Motor neuron (in vitro differentiated cells): ENCODE measurements around the gene ABCB6. TPM values are rescaled to one million over a fixed set of nuclear protein-coding genes. Genes with fewer than 3 reads are reported as not detected.

ENCODE experiments used
- ATAC-seq, 8 experiments: fragments of 200-7000 bp; cut with Tn5 transposase; replicated peaks in 6 of 8; 2 replicates each; pipeline ENCODE4 v1.8.0; 2021; ENCODE audit warnings: mild to moderate bottlenecking in 8 of 8, moderate library complexity in 8 of 8
- H3K27ac ChIP-seq, 2 donors: fragments of 250-450 bp; sonication (Bioruptor Pico); 2 replicates each; pipeline ENCODE4 v1.9.0; 2021; ENCODE audit warnings: antibody characterized with exemption in 2 of 2, mild to moderate bottlenecking in 2 of 2, moderate library complexity in 1 of 2
- H3K4me1 ChIP-seq, 2 donors: fragments of 250-450 bp; sonication (Bioruptor Pico); replicated peaks in 1 of 2; 2 replicates each; pipeline ENCODE4 v1.6.1; 2021; ENCODE audit warnings: antibody characterized with exemption in 2 of 2, mild to moderate bottlenecking in 2 of 2, moderate library complexity in 1 of 2
- H3K4me3 ChIP-seq, 5 donors: fragments of 250-450 bp; sonication (Bioruptor Pico); 2 replicates each; pipeline ENCODE4 v1.9.0; 2021; ENCODE audit warnings: antibody characterized with exemption in 5 of 5, mild to moderate bottlenecking in 5 of 5, moderate library complexity in 4 of 5
- WGBS, 10 experiments: fragments of 450-650 bp; shearing (Covaris generic); methylation state at CpG; one replicate each; pipeline ENCODE4 v1.0.0; 2022; 5-methylcytosine and 5-hydroxymethylcytosine counted together
- in situ Hi-C, 9 experiments: fragments of 400-800 bp; cut with MboI; loops; one replicate each; pipeline ENCODE4 v1.15.0; 2021; ENCODE audit warnings: low sequenced_read_pairs in 9 of 9, low pct_unique_long_range_greater_than_20kb in 2 of 9; ENCODE audit not compliant: unreplicated experiment in 9 of 9
- total RNA-seq, 8 experiments: library from RNA; unstranded; fragments of 300-600 nt; gene quantifications; 2 replicates each; pipeline versions ENCODE4 v1.2.3 to v1.2.4, GENCODE V29; 2022

The ABCB6 gene
- total RNA-seq, 8 experiments from 2014 or later, result 14.2 to 122 (median 34.5) TPM

DNA sequence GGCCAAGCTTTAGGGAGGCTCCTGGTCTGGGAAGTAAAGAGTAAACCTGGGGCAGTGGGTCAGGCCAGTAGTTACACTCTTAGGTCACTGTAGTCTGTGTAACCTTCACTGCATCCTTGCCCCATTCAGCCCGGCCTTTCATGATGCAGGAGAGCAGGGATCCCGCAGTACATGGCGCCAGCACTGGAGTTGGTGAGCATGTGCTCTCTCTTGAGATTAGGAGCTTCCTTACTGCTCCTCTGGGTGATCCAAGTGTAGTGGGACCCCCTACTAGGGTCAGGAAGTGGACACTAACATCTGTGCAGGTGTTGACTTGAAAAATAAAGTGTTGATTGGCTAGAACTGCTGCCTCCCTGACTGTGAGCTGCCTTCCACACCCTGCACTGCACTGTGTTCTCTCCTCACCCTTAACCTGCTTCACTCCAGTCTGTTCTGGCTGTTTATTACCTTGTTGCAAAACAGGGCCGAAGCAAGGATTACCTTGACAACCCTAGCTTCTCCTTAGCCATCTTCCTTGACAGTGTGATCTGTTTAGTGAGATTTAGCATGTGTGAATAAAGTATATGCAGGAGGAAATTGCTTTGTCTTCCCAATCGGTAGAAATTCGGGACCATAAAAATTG lies 35.5 kb downstream of the ABCB6 start:
- 40 to 100% (median 90%) methylated on average over 1 to 6 of the region's 6 CpGs; no CpG with 5 or more reads in 2 of the 10 experiments for WGBS, 10 experiments
- Histone ChIP-seq H3K27ac (no peak overlapping the region), H3K4me1 (peaks cover 2 to 5% of the 10 kb centered on the region in 2 donors), H3K4me3 (no peak overlapping the region)
- in situ Hi-C loops, result no loop called here
- no peak for ATAC-seq

DNA sequence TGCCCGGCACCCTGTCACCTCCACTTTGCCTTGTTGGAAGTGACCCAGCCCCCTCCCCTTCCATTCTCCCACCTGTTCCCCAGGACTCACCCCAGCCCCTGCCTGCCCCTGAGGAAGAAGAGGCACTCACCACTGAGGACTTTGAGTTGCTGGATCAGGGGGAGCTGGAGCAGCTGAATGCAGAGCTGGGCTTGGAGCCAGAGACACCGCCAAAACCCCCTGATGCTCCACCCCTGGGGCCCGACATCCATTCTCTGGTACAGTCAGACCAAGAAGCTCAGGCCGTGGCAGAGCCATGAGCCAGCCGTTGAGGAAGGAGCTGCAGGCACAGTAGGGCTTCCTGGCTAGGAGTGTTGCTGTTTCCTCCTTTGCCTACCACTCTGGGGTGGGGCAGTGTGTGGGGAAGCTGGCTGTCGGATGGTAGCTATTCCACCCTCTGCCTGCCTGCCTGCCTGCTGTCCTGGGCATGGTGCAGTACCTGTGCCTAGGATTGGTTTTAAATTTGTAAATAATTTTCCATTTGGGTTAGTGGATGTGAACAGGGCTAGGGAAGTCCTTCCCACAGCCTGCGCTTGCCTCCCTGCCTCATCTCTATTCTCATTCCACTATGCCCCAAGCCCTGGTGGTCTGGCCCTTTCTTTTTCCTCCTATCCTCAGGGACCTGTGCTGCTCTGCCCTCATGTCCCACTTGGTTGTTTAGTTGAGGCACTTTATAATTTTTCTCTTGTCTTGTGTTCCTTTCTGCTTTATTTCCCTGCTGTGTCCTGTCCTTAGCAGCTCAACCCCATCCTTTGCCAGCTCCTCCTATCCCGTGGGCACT lies 36.2 kb downstream of the ABCB6 start:
- WGBS, 10 experiments, result 0 to 100% (median 92%) methylated on average over 1 to 4 of the region's 8 CpGs; no CpG with 5 or more reads in 1 of the 10 experiments
- ATAC-seq, result no peak
- H3K27ac ChIP-seq, result no peak overlapping the region
- no peak overlapping the region for H3K4me3 ChIP-seq
- in situ Hi-C loops, result no loop called here
- peaks cover 2 to 5% of the 10 kb centered on the region in 2 donors for H3K4me1 ChIP-seq

DNA sequence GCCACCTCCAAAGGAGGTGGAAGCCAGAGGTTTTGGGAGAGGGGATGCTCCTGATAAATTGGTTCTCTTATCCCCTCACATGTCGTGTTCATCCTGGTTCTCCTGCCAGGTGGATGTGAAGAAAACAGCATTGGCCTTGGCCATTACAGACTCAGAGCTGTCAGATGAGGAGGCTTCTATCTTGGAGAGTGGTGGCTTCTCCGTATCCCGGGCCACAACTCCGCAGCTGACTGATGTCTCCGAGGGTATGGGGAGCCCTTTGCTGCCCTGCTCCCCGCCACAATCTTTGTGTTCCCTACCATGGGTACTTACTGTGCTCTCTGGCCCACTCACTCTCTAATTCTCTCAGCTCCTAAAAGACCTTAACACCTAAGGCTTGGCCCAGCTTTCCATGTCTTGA lies 37.2 kb downstream of the ABCB6 start:
- no peak overlapping the region for H3K4me3 ChIP-seq
- H3K4me1 ChIP-seq, result peaks cover 2 to 5% of the 10 kb centered on the region in 2 donors
- no peak overlapping the region for H3K27ac ChIP-seq
- no peak for ATAC-seq
- 0 to 100% (median 93%) methylated on average over 1 to 4 of the region's 6 CpGs; no CpG with 5 or more reads in 4 of the 10 experiments for WGBS, 10 experiments
- in situ Hi-C loops, result no loop called here

DNA sequence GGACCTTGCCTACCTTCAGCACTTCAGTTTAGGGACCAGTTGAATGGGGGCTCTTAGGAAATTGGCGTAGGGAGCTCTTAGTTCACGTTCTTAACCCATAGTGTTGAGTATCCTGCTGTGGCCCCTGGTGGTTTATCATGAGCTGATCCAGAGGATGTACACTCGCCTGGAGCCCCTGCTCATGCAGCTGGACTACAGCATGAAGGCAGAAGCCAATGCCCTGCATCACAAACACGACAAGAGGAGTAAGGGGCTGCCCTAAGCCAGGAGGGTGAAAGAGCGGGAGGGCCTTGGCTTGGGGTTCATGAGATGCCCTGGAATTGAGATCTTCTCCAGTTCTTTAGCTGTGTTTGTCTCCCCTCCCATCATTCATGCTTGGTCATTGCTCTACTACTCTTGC lies 37.8 kb downstream of the ABCB6 start:
- Histone ChIP-seq H3K4me3 (no peak overlapping the region), H3K4me1 (peaks cover 2 to 5% of the 10 kb centered on the region in 2 donors), H3K27ac (no peak overlapping the region)
- ATAC-seq, result no peak
- 88 to 100% (median 100%) methylated on average over 1 to 3 of the region's 5 CpGs; no CpG with 5 or more reads in 5 of the 10 experiments for WGBS, 10 experiments
- in situ Hi-C loops, result no loop called here

DNA sequence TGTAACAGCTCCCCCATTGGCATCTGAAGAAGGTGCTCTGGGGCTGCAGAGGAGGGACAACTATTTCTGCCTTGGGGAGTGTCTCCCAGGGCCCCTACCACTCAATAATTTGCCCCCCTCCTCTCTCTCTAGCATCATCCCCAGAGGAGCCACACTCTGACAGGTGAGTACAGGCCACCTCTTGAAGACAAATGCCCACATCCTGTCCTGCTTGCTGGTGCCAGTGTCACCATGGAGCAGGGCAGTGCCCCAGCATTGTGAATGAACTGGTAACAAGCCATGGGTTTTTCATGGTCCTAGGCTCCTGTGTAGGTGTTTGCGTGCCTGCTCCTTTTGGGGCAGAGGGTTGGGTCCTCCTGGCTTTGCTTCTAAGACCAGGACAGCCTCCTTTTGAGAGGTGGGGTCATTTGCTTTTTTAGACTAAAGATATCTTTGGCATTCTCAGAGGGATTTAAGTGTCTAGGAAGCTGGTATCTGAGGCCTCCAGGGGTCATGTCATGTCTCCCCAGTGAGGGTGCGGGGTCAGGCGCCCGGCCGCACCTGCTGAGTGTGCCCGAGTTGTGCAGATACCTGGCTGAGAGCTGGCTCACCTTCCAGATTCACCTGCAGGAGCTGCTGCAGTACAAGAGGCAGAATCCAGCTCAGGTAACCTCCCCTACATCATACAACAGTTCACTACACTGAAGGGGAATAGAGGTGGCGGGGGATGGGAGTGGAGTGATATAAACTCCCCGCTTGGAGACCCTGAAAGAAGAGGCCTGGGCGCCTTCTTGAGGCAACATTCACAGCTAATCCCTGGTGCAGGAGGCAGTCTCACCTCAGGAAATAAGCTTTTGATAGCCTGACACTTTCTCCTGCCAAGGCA lies 38.9 kb downstream of the ABCB6 start:
- Histone ChIP-seq H3K27ac (no peak overlapping the region), H3K4me1 (peaks cover 7 to 11% of the 10 kb centered on the region in 2 donors), H3K4me3 (peak overlapping the region in 1 of 5 donors; percentile 96)
- in situ Hi-C loops, result no loop called here
- no peak for ATAC-seq
- WGBS, 10 experiments, result 90 to 100% (median 100%) methylated on average over 1 to 5 of the region's 9 CpGs; no CpG with 5 or more reads in 4 of the 10 experiments

DNA sequence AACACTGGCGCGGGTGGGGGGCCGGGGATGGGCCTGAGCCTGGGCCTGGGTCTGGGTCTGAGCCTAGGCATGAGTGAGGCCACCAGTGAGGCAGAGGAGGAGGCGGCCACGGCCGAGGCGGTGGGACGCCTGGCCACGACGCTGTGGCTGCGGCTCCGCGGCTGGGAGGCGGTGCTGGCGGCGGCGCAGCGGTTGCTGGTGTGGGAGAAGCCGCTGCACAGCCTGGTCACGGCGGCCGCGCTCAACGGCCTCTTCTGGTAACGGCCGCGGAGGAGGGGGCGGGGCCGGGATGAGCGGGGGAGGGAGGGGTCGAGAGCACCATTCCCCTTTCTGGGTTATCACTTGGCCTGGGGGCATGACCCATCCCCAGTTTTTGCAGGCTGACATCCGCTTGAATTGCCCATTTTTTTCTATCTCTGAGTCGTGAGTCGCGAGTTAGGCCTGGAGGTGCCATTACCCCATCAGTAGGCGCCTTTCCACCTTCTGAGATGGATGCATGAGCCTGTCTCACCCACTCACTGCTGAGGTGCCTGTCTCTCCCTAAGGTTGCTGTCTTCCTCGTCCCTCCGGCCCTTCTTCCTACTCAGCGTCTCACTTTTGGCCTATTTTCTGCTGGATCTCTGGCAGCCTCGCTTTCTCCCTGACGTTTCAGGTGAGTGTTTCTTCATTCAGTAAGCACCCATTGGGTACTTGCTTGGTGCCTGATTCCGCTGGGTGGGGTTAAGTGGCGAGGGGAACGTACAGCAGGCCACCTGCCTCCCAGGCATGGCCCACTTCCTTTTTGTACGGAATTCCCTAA lies 40.2 kb downstream of the ABCB6 start:
- H3K4me1 ChIP-seq, result peaks cover 7 to 11% of the 10 kb centered on the region in 2 donors
- peak overlapping the region; percentile 82 to 91 for H3K27ac ChIP-seq
- peak overlapping the region; percentile 76 to 96 (median 96) for H3K4me3 ChIP-seq
- in situ Hi-C loops, result no loop called here
- ATAC-seq, result peak in 6 of 8 experiments; percentile 12 to 41 (median 17)
- WGBS, 10 experiments, result 0 to 60% (median 8%) methylated on average over 1 to 13 of the region's 45 CpGs; no CpG with 5 or more reads in 2 of the 10 experiments

DNA sequence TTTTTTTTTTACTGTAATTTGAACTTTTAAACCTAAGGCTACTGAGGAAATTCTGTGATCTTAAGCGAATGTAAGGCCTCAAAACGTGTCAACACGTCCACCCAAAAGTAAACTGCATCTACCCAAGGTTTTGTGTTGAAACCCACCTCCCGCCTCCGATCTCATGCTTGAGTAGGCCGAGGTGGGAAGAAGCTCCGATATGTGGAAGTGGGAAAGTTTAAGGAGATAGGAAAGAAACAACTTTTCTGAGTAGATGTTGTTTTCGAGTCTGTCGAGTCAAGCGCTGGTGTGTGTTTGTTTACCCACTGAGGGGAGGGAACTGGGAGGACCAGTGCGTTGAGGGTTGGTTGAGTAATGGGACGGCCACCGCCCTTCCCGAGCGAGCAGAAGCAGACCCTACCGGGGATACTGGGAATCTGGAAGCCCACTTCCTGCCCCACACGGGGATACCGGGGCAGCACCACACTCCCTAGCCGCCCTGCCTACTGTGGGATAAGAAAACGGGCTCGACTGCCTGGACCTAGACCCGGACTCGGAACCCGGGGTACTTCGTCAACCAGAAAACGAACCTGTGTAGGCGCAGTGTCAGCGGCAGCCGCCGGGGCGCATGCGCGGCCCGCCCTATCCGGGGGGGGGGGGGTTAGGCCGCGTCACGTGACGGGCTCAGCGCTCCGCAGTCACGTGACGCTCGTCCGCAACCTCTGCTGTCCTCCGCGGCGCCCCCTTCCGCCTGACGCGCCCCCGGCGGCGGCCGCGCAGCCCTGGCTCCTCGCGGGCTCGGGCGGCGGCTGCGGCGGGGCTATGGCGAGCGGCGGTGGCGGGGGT lies 41.0 kb downstream of the ABCB6 start, which contains the start of gene RETREG2:
TSS of gene RETREG2 (plus strand) at position 724 of the 825 bp plus-strand sequence. CDS start at position 802, 78 bp downstream.
- 0 to 10% (median 0%) methylated on average over 2 to 13 of the region's 67 CpGs; no CpG with 5 or more reads in 1 of the 10 experiments for WGBS, 10 experiments
- H3K4me1 ChIP-seq, result peaks cover 7 to 11% of the 10 kb centered on the region in 2 donors
- ATAC-seq, result peak; percentile 58 to 77 (median 62)
- in situ Hi-C loops, result no loop called here
- H3K27ac ChIP-seq, result peak within 1 kb of the TSS; percentile 82 to 91
- H3K4me3 ChIP-seq, result peak within 1 kb of the TSS; percentile 76 to 96 (median 96)

DNA sequence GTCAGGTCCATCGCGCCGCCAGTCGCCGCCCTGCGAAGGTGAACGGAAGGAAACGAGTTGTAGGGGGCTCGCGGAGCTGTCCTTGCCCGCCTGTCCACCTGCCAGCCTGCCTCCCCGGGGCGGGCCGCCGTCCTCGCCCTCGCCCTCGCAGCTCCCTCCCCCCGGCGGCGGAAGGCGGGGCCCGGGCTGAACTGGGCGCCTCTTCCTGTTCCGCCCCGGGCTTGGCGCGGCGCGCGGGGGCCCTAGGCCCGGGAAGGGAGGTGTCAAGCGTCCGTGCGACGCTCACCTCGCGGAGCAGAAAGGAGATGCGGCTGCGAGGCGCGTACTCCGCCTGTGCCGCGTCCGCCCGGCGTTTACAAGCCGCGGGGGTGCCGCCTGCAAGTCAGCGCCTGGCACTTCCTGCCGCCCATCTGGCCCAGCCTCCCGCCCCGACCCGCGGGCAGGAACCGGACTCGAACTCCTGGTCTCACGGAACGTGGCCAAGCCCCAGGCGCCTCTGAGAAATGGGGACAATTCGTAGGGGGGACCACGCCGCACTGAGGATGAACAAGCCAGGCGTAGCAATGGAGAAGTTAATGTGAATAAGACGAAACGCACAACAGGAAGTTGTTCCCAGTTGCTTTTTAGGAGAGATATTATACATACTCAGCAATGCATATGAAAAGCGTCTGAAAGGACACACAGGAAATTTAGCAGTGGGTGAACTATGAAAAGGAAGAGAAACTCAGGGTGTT lies 41.8 kb downstream of the ABCB6 start, which contains the start of gene CNPPD1:
TSS of gene CNPPD1 (minus strand) at position 108 of the 734 bp plus-strand sequence. CDS start at position 11, 97 bp downstream.
- in situ Hi-C loops, result no loop called here
- Histone ChIP-seq H3K4me3 (peak within 1 kb of the TSS; percentile 76 to 96 (median 96)), H3K27ac (peak within 1 kb of the TSS; percentile 82 to 91), H3K4me1 (peaks cover 7 to 11% of the 10 kb centered on the region in 2 donors)
- WGBS, 10 experiments, result 0% methylated on average over 1 to 13 of the region's 69 CpGs; no CpG with 5 or more reads in 2 of the 10 experiments
- ATAC-seq, result peak; percentile 63 to 80 (median 75)

DNA sequence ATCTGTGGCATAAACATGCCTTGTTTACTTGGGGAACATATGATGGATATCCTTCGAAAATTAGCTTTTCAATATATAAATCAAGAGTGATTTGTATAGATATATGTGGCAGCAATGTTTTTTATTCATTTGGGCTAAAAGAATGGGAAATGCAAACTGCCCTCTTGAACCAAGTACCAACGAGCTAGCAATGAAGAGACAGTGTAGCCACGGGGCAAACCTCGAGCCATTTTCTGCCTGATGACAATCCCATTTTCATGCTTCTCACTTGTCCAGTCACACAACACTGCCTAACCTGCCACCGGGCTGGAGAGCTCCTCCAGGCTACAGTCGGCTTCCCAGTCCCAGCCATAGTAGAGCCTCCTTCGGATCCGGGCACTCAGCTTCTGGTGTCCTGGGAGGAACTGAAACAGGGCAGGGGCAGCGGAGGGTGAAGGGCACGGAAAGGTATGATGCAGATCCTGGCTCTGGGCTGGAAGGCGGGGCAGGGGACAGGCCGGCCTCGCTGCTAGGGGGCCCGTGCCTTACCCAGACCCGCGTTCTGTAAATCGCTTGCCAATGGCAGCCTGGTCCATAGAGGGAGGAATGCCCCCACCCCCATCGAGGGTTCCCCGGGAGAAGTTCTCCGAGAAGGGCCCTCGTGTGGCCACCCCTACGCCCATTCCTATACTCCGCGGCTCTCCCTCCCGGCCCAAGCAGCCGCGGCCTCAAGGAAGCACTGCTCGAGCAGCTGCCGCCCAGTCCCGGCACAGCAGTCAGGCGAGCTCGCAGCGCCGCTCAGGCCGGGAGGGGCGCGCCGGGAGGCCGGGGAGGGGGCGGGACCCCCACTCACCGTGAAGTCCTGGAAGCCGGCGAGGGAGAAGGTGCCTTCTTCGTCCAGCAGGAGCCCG lies 42.6 kb downstream of the ABCB6 start:
- Histone ChIP-seq H3K27ac (peak overlapping the region; percentile 46 to 91), H3K4me3 (peak overlapping the region; percentile 76 to 96 (median 96)), H3K4me1 (peaks cover 7 to 11% of the 10 kb centered on the region in 2 donors)
- in situ Hi-C loops, result no loop called here
- 0 to 24% (median 9%) methylated on average over 2 to 9 of the region's 45 CpGs; no CpG with 5 or more reads in 4 of the 10 experiments for WGBS, 10 experiments
- peak; percentile 42 to 72 (median 67) for ATAC-seq

DNA sequence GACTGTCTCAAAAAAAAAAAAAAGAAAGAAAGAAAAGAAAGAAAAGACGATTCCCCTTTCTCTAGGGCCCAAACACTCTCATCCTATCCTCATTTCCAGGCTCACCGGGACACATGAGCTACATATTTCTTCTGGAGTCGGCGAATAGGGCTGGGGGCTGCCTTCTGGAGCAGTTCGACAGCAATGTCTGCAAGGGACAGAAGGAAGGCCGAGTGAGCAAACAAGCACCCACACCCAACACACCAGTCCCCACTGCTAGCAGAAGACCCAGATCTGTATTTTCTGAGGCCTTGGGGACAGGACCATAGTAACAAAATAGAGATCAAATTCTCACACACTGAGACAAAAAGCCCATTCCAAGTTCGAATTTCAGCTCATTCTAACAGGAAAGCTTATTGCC lies 43.3 kb downstream of the ABCB6 start:
- Histone ChIP-seq H3K4me1 (peaks cover 7 to 11% of the 10 kb centered on the region in 2 donors), H3K27ac (no peak overlapping the region), H3K4me3 (peak overlapping the region; percentile 76 to 96 (median 96))
- WGBS, 10 experiments, result 50 to 95% (median 66%) methylated on average over 1 to 5 of the region's 7 CpGs; no CpG with 5 or more reads in 2 of the 10 experiments
- in situ Hi-C loops, result no loop called here
- no peak for ATAC-seq
